GM12878 (cell line): ENCODE results near the gene MSI2. TPM values are rescaled to one million over a fixed set of nuclear protein-coding genes. Genes with fewer than 3 reads are reported as not detected.

ENCODE experiments used
- ATAC-seq: fragments of 200-7000 bp; cut with Tn5 transposase; 3 replicates; pipeline ENCODE4 v1.9.1; 2020; ENCODE audit warnings: mild to moderate bottlenecking, moderate library complexity
- BruUV-seq: library from RNA; stranded (reverse); fragments of 400-500 nt; replicated peaks from 2 replicates; lab custom pipeline; 2021; lab: Mats Ljungman, UMichigan
- CTCF ChIA-PET: fragments of 300-600 bp; sonication (Branson Sonifier 250); formaldehyde crosslinking; extraction: SDS; loops from one replicate; lab custom pipeline; 2021; ENCODE audit warnings: inconsistent platforms; lab: Yijun Ruan, JAX
- POLR2A ChIA-PET: fragments of 350-600 bp; formaldehyde crosslinking; extraction: SDS; loops from one replicate; lab custom pipeline; 2021; ENCODE audit warnings: inconsistent platforms; lab: Charles Lee
- RAD21 ChIA-PET: fragments of 300-600 bp; sonication (Branson Sonifier 250); formaldehyde crosslinking; loops from one replicate; lab custom pipeline; 2023; ENCODE audit warnings: antibody characterized with exemption; ENCODE audit not compliant: unreplicated experiment; lab: Charles Lee
- SMC1A ChIA-PET: fragments of 300-600 bp; sonication (Branson Sonifier 250); formaldehyde crosslinking; loops from one replicate; lab custom pipeline; 2023; ENCODE audit not compliant: unreplicated experiment, uncharacterized antibody; lab: Charles Lee
- DNase-seq: peaks from one replicate; pipeline ENCODE4 v3.0.0-alpha.2; 2011; ENCODE audit warnings: low read depth, low spot score
- FAIRE-seq: peaks from 3 replicates; lab custom pipeline; 2011; peaks lifted over from hg19 to GRCh38; lab: Jason Lieb, UNC
- H2AFZ ChIP-seq: 2 replicates; pipeline ENCODE4 v1.6.0; 2011; ENCODE audit warnings: low read depth, low read length, control low read depth; ENCODE audit not compliant: control insufficient read depth
- H3K27ac ChIP-seq: 2 replicates; pipeline ENCODE4 v1.5.1; 2011; ENCODE audit warnings: control low read depth; ENCODE audit not compliant: control insufficient read depth, insufficient read depth
- H3K27me3 ChIP-seq, 2 experiments: replicated peaks in 1 of 2; 2 replicates each; pipeline versions ENCODE4 v1.6.0 to v1.6.1; 2011; ENCODE audit warnings: low read length in 1 of 2; ENCODE audit not compliant: control insufficient read depth in 2 of 2, insufficient read depth in 2 of 2
- H3K36me3 ChIP-seq, 2 experiments: 2 replicates each; pipeline ENCODE4 v1.5.1; 2011; ENCODE audit warnings: low read length in 1 of 2; ENCODE audit not compliant: control insufficient read depth in 2 of 2, insufficient read depth in 2 of 2
- H3K4me1 ChIP-seq: 2 replicates; pipeline ENCODE4 v1.6.1; 2011; ENCODE audit warnings: mild to moderate bottlenecking, low read length, moderate library complexity, mixed read lengths; ENCODE audit not compliant: control insufficient read depth, insufficient read depth
- H3K4me2 ChIP-seq: 2 replicates; pipeline ENCODE4 v1.6.0; 2011; ENCODE audit warnings: control low read depth; ENCODE audit not compliant: control insufficient read depth, insufficient read depth
- H3K4me3 ChIP-seq: fragments of 200-600 bp; sonication (generic); 2 replicates; pipeline ENCODE4 v1.5.1; 2016
- H3K79me2 ChIP-seq: 2 replicates; pipeline ENCODE4 v1.6.0; 2011; ENCODE audit warnings: low read length; ENCODE audit not compliant: control insufficient read depth, insufficient read depth
- H3K9ac ChIP-seq: 2 replicates; pipeline ENCODE4 v1.8.0; 2011; ENCODE audit warnings: low read length, control low read depth, mixed read lengths; ENCODE audit not compliant: control insufficient read depth, insufficient read depth
- H3K9me3 ChIP-seq: replicated peaks from 3 replicates; pipeline ENCODE4 v1.5.1; 2011; ENCODE audit warnings: mild to moderate bottlenecking, low read length; ENCODE audit not compliant: control insufficient read depth, insufficient read depth
- H4K20me1 ChIP-seq: 2 replicates; pipeline ENCODE4 v1.6.0; 2011; ENCODE audit not compliant: control insufficient read depth, insufficient read depth
- ATF7 ChIP-seq: fragments of 450-650 bp; IDR thresholded peaks from 2 replicates; pipeline ENCODE4 v1.6.1; 2016; ENCODE audit warnings: low read depth, mild to moderate bottlenecking
- CREM ChIP-seq: IDR thresholded peaks from 2 replicates; pipeline ENCODE4 v1.6.1; 2014; ENCODE audit warnings: antibody characterized with exemption, low read depth
- IRF4 ChIP-seq: IDR thresholded peaks from 2 replicates; pipeline ENCODE4 v1.6.1; 2011; ENCODE audit warnings: low read depth, low read length
- NBN ChIP-seq: fragments of 450-650 bp; IDR thresholded peaks from 2 replicates; pipeline ENCODE4 v1.6.1; 2016
- PML ChIP-seq: IDR thresholded peaks from 2 replicates; pipeline ENCODE4 v1.6.1; 2012; ENCODE audit warnings: low read length, inconsistent platforms
- RB1 ChIP-seq: fragments of 450-650 bp; formaldehyde crosslinking; IDR thresholded peaks from 2 replicates; pipeline ENCODE4 v1.6.1; 2017; ENCODE audit warnings: mild to moderate bottlenecking, borderline replicate concordance
- SP1 ChIP-seq: IDR thresholded peaks from one replicate; pipeline ENCODE4 v1.6.1; 2011; ENCODE audit warnings: low read depth, low read length
- SREBF1 ChIP-seq: IDR thresholded peaks from 2 replicates; pipeline ENCODE4 v1.6.1; 2012; ENCODE audit warnings: mild to moderate bottlenecking, low read length
- SUPT20H ChIP-seq: IDR thresholded peaks from 2 replicates; pipeline ENCODE4 v1.6.1; 2011; ENCODE audit warnings: low read depth, mild to moderate bottlenecking, low read length, moderate library complexity, borderline replicate concordance; ENCODE audit not compliant: control insufficient read depth
- WGBS: methylation state at CpG from one replicate; pipeline ENCODE4 v1.1.6; 2016; ENCODE audit warnings: low lambda C conversion rate; ENCODE audit not compliant: insufficient replicate concordance, insufficient coverage; ENCODE audit errors: missing lambda C conversion rate; 5-methylcytosine and 5-hydroxymethylcytosine counted together
- in situ Hi-C: fragments of 300-500 bp; cut with MboI; formaldehyde crosslinking; loops from 9 replicates; pipeline ENCODE4 v1.14.3; 2018; ENCODE audit warnings: mixed read lengths
- intact Hi-C: fragments of 100-400 bp; cut with micrococcal nuclease; formaldehyde crosslinking; loops from one replicate; pipeline ENCODE4 v1.14.2; 2022; ENCODE audit not compliant: unreplicated experiment
- polyA plus RNA-seq, 11 experiments: library from polyadenylated mRNA; depleted of rRNA in 4 of 11; unstranded in 6 of 11; stranded (reverse) in 5 of 11; fragments of >200 nt; fragmentation: Nextera tagmentation in 4 of 11; fragmentation: Illumina TruSeq in 1 of 11; extraction: Ambion mirVana in 4 of 11; extraction: Trizol in 1 of 11; gene quantifications; 1 replicate in 1 of 11; 2 replicates in 10 of 11; pipeline versions ENCODE4 v1.2.1 to v1.2.3, GENCODE V29; 2011 to 2016; ENCODE audit warnings: inconsistent platforms in 2 of 11, missing spikeins in 2 of 11, low read depth in 1 of 11
- total RNA-seq, 4 experiments: library from RNA; depleted of rRNA in 3 of 4; stranded (reverse); fragments of >200 nt in 3 of 4; fragmentation: Illumina TruSeq in 1 of 4; extraction: Trizol in 1 of 4; gene quantifications; 2 replicates each; pipeline versions ENCODE4 v1.2.1 to v1.2.3, GENCODE V29; 2013 to 2021
- TF ChIP-seq, protein P1 (sequence below): IDR thresholded peaks from 2 replicates; pipeline ENCODE4 v1.6.1; 2011; ENCODE audit warnings: borderline replicate concordance, low read depth, mild to moderate bottlenecking, moderate library complexity, low read length; ENCODE audit not compliant: insufficient read depth, poor library complexity, severe bottlenecking
- TF ChIP-seq, protein P2 (sequence below), 3 experiments: IDR thresholded peaks in 2 of 3; conservative IDR thresholded peaks in 1 of 3; 2 replicates each; pipeline ENCODE4 v1.5.1; 2011; ENCODE audit warnings: low read depth in 3 of 3, low read length in 3 of 3, mild to moderate bottlenecking in 3 of 3, control low read depth in 2 of 3, moderate library complexity in 2 of 3, inconsistent platforms in 1 of 3, mixed read lengths in 1 of 3; ENCODE audit not compliant: control insufficient read depth in 2 of 3, insufficient read depth in 1 of 3; ENCODE audit errors: extremely low read depth in 1 of 3
- TF ChIP-seq, protein P3 (sequence below): fragments of 450-650 bp; IDR thresholded peaks from 2 replicates; pipeline ENCODE4 v1.6.1; 2017; ENCODE audit warnings: low read depth, mild to moderate bottlenecking, moderate library complexity

MSI2 gene
- total and polyA plus RNA-seq, 10 of the 15 experiments (the other 5 are each of a cell fraction or from before 2014, with no cell fraction given) = 6.1 to 76.1 (median 42.0) TPM

DNA sequence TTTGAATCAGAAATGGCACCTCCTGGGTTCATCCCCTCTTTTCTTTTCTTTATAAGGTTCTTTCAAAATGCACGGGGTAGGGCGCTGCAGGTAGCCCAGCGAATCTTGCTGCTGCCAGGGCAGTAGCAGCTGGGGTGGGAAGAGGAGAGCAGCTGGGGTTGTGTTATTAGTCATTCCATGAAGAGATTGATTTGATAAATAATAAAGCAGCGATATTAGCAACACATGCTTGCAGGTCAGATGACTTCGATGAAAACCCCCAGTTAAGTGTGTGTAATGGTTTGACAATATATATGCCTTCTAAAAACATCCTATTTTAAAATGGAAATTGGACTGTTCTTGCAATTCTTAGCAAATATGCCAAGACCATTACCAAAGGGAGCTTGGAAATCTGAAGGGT, 288.1 kb downstream of the MSI2 start:
- TF ChIP-seq, protein P1, sequence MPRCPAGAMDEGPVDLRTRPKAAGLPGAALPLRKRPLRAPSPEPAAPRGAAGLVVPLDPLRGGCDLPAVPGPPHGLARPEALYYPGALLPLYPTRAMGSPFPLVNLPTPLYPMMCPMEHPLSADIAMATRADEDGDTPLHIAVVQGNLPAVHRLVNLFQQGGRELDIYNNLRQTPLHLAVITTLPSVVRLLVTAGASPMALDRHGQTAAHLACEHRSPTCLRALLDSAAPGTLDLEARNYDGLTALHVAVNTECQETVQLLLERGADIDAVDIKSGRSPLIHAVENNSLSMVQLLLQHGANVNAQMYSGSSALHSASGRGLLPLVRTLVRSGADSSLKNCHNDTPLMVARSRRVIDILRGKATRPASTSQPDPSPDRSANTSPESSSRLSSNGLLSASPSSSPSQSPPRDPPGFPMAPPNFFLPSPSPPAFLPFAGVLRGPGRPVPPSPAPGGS = peak; percentile 15
- TF ChIP-seq ATF7 (no peak), SREBF1 (no peak)
- ChIA-PET CTCF (interaction anchor here (0.7 to 1.4 kb wide), 4 partner anchors 9 to 301 kb away, joined by 3 to 7 read pairs (median 3); no protein-coding TSS in a partner anchor), SMC1A (no interaction called here), RAD21 (no interaction called here), POLR2A (no interaction called here)
- ATAC-seq (no peak), DNase-seq (no peak), FAIRE-seq (no peak)
- Histone ChIP-seq H2AFZ (no peak overlapping the region), H3K4me3 (no peak overlapping the region), H3K79me2 (no peaks in the 10 kb centered on the region; the same call in 1 of the 2 replicates), H3K27ac (no peak overlapping the region), H3K4me2 (no peak overlapping the region), H3K27me3 (no peaks in the 10 kb centered on the region), H3K9ac (no peak overlapping the region), H3K4me1 (peaks cover 25% of the 10 kb centered on the region), H3K36me3 (no peaks in the 10 kb centered on the region; a peak in 2 of 4 replicates), H3K9me3 (no peaks in the 10 kb centered on the region; the same call in 2 of the 3 replicates), H4K20me1 (no peaks in the 10 kb centered on the region)
- intact Hi-C loops (no loop called here), in situ Hi-C loops (no loop called here)
- BruUV-seq = no TSS peak
- WGBS = 92% methylated on average over 5 of the region's 5 CpGs

DNA sequence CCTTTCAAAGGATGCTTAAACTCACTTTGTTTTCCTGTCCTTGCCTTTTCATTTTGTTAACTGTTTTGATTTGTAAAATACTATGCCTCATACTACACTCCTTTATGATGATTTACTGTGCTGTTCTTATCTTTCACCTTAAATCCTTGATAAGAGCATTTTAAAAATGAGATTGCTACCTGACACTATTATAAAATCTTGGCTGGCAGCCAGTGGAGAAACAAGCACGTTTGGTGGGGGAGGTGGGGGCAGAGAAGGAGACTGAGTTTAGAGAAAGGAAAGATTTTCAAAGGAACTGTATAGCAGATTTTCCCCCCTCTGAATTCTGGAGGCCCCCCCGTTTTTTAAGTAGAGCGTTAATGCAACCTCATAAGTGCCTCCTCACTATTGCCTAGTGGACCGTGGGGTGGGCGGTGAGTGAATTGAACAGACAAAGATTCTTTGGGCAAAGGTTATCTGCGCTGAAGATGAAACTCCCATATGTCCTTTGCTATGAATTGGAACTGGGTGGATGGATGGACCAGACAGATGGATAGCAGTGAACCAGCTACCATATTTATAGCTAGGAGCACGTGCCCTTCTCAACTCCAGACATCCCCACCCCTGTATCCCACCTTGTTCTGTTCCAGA, 288.6 kb downstream of the MSI2 start:
- no TSS peak for BruUV-seq
- ChIA-PET CTCF (interaction anchor here (1.2 kb wide), 1 partner anchor 127 kb away, joined by 3 read pairs; no protein-coding TSS in a partner anchor), RAD21 (no interaction called here), SMC1A (no interaction called here), POLR2A (no interaction called here)
- FAIRE-seq (no peak), DNase-seq (no peak), ATAC-seq (no peak)
- intact Hi-C loops (no loop called here), in situ Hi-C loops (no loop called here)
- Histone ChIP-seq H3K4me2 (no peak overlapping the region), H3K4me3 (no peak overlapping the region), H3K79me2 (no peaks in the 10 kb centered on the region; the same call in 1 of the 2 replicates), H4K20me1 (no peaks in the 10 kb centered on the region), H2AFZ (no peak overlapping the region), H3K9ac (no peak overlapping the region), H3K4me1 (peaks cover 21% of the 10 kb centered on the region), H3K27ac (no peak overlapping the region), H3K27me3 (no peaks in the 10 kb centered on the region), H3K9me3 (no peaks in the 10 kb centered on the region; the same call in 2 of the 3 replicates), H3K36me3 (no peaks in the 10 kb centered on the region; a peak in 1 of 4 replicates)
- WGBS = 90% methylated on average over 7 of the region's 7 CpGs
- TF ChIP-seq SUPT20H (no peak), RB1 (no peak), IRF4 (no peak), CREM (no peak), SP1 (no peak), NBN (no peak), PML (no peak)
- TF ChIP-seq, protein P2, sequence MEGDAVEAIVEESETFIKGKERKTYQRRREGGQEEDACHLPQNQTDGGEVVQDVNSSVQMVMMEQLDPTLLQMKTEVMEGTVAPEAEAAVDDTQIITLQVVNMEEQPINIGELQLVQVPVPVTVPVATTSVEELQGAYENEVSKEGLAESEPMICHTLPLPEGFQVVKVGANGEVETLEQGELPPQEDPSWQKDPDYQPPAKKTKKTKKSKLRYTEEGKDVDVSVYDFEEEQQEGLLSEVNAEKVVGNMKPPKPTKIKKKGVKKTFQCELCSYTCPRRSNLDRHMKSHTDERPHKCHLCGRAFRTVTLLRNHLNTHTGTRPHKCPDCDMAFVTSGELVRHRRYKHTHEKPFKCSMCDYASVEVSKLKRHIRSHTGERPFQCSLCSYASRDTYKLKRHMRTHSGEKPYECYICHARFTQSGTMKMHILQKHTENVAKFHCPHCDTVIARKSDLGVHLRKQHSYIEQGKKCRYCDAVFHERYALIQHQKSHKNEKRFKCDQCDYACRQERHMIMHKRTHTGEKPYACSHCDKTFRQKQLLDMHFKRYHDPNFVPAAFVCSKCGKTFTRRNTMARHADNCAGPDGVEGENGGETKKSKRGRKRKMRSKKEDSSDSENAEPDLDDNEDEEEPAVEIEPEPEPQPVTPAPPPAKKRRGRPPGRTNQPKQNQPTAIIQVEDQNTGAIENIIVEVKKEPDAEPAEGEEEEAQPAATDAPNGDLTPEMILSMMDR (IDR thresholded peaks at IDR 0.05 in 2 of 3, conservative IDR thresholded peaks at IDR 0.05 in 1 of 3; ENCODE audit: control insufficient read depth in 2 of 3, extremely low read depth in 1 of 3, insufficient read depth in 1 of 3, low read depth in 3 of 3, low read length in 3 of 3) = no peak
- TF ChIP-seq, protein P3, sequence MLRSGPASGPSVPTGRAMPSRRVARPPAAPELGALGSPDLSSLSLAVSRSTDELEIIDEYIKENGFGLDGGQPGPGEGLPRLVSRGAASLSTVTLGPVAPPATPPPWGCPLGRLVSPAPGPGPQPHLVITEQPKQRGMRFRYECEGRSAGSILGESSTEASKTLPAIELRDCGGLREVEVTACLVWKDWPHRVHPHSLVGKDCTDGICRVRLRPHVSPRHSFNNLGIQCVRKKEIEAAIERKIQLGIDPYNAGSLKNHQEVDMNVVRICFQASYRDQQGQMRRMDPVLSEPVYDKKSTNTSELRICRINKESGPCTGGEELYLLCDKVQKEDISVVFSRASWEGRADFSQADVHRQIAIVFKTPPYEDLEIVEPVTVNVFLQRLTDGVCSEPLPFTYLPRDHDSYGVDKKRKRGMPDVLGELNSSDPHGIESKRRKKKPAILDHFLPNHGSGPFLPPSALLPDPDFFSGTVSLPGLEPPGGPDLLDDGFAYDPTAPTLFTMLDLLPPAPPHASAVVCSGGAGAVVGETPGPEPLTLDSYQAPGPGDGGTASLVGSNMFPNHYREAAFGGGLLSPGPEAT = no peak
